GM18508 (cell line): ENCODE results near the gene MACIR.

ENCODE experiments used
- ATAC-seq: cut with Tn5 transposase; IDR thresholded peaks from one replicate; pipeline ENCODE4 v1.9.1; 2021; ENCODE audit warnings: moderate number of reproducible peaks; ENCODE audit not compliant: insufficient read depth, unreplicated experiment

The MACIR gene

DNA sequence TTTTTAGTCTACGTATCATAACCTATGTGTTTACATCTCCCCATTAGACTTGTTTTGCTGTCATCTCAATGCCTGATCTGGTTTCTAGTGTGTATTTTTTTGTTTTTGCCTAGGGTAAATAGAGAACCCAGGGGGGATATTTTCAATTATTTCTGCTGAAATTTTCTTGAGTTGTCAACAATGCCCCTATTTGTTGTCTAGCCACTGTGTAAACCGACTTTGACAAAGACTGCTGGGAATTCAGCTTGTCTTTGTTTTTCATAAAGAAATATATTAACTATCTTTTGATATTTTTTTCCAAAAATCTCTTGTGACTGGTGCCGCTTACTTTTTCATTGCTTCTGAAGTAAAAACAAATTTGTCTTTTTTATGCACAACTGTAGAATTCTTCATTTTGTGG is 28.1 kb downstream of the MACIR start:
- ATAC-seq = no peak

DNA sequence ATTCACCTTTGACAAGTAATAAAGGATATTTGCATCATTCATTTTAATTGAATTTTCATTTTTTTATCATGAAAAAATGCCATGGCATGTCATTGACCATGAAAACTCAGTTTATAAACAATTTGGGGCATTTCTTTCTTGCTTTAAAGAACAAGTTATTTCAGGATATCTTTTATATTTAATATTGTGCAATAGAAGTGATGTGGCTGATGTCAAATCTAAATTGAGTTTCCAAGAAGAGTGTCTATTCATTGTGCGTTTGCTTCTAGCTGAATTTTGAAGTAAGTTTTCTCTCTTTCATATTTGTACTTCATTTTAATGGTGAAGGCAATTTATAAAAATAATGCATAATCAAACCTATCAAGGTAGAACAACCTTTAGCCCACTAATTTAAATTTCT is 30.5 kb downstream of the MACIR start:
- ATAC-seq = no peak

DNA sequence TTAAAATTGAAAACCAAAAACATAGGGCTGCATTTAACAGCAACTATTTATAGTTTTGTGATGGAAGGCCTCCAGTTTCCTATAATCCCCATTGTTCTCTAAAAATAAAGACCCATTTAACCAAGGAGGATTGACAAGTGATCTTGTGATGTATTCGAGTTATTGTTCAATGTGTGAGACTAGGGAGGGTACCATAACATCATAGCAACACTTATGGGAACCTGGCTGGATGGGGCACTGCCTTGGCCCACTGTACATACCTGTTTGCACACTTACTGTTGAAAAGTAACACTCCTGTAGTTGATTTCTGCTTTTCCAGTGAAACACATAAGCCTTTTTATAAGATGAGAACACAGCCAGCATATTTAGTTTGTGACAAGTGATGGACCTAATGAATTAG is 32.3 kb downstream of the MACIR start:
- no peak for ATAC-seq

DNA sequence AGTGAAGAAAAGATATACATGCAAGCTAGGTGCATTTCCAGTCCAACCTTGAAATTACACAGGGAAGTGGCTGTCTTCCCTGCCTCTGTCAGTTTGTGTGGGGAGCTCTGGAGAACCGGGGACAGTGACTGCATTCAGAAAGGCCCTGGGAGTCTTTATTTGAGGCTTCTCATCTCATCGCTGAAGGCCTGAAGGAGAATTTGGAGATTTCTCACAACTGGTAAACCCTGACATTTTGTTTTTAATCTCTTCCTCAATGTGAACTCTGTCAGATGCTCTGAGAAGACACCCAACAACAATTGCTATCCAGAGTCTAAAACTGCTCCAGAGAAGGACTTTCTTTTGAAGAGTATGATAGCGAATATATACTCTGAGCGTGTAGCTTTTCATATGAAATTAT is 33.0 kb downstream of the MACIR start:
- no peak for ATAC-seq

DNA sequence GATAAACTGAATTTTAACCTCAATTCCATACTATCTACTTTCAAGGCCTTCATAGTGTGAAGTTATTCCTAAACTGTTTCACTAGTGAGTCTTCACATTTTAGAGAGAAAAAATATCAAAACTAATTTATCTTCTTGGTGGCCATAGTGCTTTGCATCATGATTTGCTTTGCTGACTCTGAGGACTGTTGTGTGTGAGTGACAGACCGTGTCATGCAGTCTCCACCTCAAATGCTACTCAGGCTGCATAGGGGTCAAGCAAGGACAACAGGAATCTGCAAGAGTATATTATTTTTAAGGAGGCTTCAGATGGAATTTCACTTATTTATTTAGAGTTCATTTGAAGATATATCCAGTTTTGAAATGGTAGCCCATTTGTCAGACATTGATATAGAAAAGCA is 34.5 kb downstream of the MACIR start:
- ATAC-seq = no peak

DNA sequence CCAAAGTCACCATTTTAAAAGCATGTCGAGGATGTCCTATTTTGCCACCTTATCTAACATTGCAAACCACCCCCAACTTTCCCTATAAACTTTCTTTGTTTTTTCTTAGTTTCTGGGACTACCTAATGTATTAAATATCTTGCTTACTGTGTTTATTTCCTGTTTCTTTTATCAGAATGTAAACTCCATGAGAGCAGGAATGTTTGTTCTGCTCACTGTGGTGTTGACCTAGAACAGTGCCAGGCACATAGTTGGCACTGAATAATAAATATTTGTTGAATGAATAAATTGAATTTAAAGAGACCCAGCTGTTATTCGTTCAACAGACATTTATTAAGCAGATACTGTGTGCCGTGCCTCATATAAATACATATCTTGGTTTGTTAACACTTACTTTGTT is 35.2 kb downstream of the MACIR start:
- no peak for ATAC-seq

DNA sequence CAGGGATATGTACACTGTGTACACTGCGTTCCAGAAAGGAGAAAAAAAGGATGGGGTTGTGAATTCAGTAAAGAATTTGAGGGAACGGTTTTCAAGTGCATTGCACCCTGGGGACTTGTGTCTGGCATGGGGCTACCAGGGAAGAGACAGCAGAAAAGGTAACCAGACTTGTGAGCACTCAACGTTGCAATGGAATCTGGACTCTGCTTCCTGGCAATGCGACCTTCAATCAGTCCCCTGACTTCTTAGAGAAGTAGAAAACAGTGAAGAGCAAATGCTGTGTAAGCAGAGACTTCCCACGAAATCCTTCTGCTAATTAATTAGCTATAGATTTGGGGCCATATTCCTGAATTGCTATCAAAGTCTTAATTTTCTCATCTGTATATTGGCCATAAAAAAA is 36.3 kb downstream of the MACIR start:
- no peak for ATAC-seq

DNA sequence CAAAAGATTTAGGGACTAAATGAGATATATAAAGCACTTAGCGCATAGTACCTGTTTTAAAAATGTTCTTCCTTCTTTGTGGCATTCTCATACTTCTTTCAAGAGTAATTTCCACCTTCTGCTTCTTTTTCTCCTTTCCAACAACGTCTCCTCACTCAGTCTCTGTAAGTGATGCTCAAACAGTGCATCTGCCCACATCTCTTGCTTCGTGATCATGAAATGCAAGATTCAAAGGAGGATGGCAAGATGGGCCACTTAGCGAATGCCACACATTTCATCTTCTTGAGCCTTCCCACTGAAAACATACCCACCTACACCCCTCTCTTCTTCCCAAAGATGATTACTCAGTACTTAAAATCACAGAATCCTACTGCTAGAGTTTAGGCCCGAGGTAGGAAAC is 36.9 kb downstream of the MACIR start:
- ATAC-seq = no peak

DNA sequence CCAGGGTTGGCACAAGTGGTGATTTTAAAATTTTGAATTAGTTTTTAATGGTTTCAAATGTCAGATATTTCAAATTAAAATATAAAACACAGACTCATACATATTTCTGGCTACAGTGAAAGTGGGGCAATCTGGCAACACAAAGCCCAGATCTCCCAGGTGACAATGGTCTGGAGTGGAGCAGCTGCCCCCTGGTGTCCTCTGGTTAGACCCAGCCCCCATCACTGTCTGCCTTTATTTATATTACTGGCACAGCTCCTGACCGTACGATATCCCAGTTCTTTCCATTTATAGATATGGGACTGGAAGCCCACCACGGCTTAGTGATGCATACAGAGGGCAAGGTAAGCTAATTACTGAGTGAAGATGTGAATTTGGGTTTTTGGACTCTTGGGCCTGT is 37.3 kb downstream of the MACIR start:
- ATAC-seq = no peak

DNA sequence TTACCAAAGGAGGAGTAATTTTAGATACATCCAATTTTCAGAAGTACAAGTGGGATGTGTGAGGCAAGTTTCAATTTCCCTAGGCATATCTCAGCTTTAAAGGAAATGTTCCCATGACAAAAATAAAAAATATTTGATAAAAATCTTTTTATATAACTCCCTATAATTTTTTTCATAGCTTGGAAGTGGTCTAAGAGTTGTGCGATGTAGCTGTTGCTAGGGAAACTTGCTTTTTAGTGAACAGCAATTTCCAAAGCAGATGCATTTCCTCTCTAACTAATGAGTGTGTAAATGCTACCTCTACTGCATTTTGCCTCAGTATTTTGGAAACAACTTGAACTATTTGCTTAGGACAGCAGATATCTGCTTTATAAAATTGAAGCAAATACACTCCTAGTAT is 39.6 kb downstream of the MACIR start:
- no peak for ATAC-seq

DNA sequence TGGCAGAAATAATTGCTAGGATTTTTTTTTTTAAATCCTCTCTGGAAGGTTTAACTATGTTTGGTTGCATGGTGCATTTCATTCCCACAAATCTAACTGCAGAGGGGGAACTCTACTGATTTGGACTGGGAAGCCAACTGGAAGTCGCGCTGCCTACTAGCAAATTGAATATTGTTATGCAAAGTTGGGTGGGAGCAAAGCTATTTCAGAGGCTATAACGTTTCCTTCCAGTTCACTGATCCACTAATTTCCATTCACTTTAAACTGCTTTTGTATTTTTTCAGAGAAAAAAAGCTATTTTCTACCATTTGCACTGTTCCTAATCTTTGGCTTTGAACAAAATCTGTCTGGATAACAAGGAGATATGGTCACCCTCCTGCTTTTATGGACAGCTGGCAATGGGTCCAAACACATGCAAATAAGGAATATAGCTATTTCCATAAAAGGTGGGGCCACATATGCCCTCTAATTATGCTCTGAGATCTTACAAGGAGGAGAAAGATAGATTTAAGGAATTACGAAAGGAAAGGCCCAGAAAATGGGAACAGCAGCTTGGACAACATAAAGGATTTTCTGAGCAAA is 40.1 kb downstream of the MACIR start:
- no peak for ATAC-seq

DNA sequence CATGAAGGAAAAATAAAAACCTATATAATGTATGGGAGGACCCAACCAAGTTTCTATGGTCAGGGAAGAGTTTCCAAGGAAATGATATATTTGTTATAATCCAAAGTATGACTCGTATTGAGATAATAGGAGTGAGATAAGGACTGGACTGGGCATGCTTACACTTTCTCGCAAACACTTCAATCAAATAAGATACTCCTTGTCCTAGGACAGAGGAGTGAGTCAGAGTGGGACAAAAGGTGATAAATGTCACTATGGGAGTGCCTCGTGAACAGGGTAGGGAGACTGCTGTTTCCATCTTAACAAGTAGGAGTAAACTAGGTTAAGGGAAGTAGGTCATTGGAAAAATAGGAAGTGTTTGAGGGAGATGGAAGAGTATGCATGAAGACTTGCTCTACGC is 47.2 kb downstream of the MACIR start:
- no peak for ATAC-seq

DNA sequence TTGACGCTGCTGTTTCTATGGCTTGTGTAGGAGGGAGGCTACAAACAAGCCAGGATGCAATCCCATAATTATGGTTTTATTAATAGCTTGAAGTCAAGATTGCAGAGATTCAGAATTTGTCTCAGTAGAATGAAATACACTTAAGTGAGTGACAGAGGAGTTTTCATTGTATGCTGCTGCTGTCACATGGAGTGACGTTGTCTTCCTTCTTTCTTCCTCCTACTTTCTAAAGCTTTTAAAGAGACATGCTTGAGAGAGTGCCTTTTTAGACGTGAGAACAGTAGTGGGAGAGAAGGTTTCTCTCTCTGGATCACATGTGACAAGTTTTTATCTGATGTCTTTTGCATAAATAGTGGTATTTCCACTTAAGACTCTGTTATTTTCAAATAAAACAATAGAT is 48.9 kb downstream of the MACIR start:
- ATAC-seq = no peak

DNA sequence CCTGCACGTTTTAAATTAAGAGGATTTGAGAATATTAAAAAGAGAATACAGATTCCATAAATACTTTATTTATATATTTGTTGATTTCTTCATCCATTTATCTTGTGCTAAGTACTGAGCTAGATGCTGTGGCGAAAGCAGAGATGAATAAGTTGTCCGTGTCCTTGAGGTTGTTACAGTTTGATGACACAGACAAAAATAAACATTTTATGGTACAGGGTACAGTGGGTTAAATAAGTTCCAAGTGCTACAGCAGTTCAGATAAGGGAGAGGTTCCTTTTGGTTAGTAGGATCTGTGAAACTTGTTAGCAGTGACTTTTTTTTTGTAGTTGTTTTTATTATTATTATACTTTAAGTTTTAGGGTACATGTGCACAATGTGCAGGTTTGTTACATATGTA is 50.2 kb downstream of the MACIR start:
- ATAC-seq = no peak

DNA sequence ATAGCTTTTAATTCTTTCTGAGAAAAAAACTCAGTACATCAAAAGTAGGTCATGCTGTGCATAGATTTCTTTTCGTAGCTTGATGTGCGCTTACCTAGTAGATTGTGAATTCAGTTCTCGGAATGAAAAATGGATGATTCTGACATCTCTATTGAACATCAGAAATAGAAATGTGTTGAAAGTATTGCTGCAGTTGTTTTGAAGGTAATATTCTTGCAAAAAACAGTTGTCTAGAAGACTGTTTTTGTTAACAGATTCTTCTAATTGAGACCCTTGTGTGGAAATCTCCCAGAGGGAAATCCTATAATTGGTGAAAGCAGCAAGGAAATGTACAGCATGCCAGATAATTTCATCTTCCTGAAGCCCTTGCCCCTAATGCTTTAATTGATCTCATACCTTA is 54.5 kb downstream of the MACIR start:
- ATAC-seq = no peak

DNA sequence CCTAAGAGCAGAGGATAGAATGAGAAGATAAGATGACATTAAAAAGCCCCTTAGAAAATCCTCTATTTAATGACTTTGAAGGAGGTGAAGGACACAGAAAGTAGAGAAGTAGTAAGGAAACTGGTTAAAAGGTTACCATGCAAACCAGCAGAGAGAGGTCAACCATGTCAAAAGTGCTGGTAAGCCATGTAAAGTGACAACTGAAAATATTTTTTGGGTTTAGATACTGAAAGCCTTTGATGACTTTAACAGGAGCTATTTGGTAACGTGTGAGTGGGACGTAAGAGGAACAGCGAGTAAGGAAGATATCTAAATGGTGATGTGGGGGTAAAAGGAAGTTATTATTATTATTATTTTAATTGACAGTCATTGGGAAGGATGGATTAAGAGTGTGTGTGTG is 56.9 kb downstream of the MACIR start:
- ATAC-seq = no peak

DNA sequence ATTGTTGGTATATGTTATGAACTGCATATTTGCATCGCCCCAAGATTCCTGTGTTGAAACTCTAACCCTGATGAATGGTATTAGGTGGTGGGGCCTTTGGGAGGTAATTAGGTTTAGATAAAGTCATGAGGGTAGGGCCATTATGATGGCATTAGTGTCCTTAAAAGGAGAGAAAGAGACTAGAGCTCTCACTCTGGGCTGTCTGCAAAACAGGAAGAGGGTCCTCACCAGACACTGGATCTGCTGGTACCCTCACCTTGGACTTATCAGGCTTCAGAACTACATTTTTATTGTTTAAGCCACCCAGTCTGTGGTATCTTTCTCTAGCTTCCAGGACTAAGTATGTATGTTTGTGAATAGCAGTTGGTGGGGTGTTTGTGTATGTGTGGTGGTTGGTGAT is 68.9 kb downstream of the MACIR start:
- no peak for ATAC-seq

DNA sequence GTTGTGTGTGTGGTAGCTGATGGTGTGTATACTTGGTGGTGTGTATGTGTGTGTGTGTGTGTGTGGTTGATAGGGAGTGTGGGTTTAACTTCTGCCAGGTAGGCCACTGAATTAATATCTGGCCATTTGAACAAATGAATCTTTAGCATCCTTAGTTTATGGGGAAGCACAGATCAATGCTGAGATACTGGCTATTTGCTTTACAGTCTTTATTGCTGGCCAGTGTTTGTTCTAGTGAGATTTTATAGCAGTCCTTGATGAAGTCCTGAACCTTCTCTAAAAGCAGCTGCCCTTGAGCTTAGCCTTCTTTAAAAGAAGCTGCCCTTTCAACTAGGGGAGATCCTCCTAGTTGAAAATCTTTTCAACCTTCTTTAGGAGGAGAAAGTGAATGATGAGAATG is 69.3 kb downstream of the MACIR start:
- no peak for ATAC-seq
